HPDE6-E6E7 (cell line): ENCODE results near the gene SLITRK3.

Experiments
- DNase-seq: peaks from one replicate; pipeline ENCODE4 v3.0.0; 2011; ENCODE audit warnings: missing footprints; ENCODE audit errors: extremely low spot score

SLITRK3 gene

GRCh38 chr3:165195640-165196576, at the start of gene SLITRK3:
Gene SLITRK3, minus strand, starts transcription at chr3:165196384. Its CDS starts 5,554 bp downstream, at chr3:165190830.
- no peak for DNase-seq

GRCh38 chr3:165243597-165243996, 47.4 kb upstream of the SLITRK3 start:
- DNase-seq = no peak

- no peak for DNase-seq
These were observed 37.5 kb upstream of the SLITRK3 start for GRCh38 chr3:165233501-165234195.

- DNase-seq = no peak
These were observed 29.4 kb upstream of the SLITRK3 start for GRCh38 chr3:165225604-165226003.

- no peak for DNase-seq
These were observed 21.6 kb upstream of the SLITRK3 start for GRCh38 chr3:165217739-165218138.

- no peak for DNase-seq
These were observed 16.4 kb upstream of the SLITRK3 start for GRCh38 chr3:165212580-165212979.

- DNase-seq = no peak
These were observed 15.5 kb upstream of the SLITRK3 start for GRCh38 chr3:165211721-165212120.

GRCh38 chr3:165210727-165211126, 14.5 kb upstream of the SLITRK3 start:
- no peak for DNase-seq

- DNase-seq = no peak
These were observed 13.9 kb upstream of the SLITRK3 start for GRCh38 chr3:165210132-165210531.

- peak; percentile 57 for DNase-seq
These were observed 10.5 kb upstream of the SLITRK3 start for GRCh38 chr3:165206454-165207266.

- DNase-seq = no peak
These were observed 8.3 kb upstream of the SLITRK3 start for GRCh38 chr3:165204445-165204844.

GRCh38 chr3:165202995-165203394, 6.8 kb upstream of the SLITRK3 start:
- no peak for DNase-seq

GRCh38 chr3:165201964-165202363, 5.8 kb upstream of the SLITRK3 start:
- no peak for DNase-seq

- no peak for DNase-seq
These were observed 1.3 kb upstream of the SLITRK3 start for GRCh38 chr3:165197481-165197800.

- no peak for DNase-seq
These were observed 645 bp upstream of the SLITRK3 start for GRCh38 chr3:165196577-165197480.

GRCh38 chr3:165195241-165195639, 944 bp downstream of the SLITRK3 start:
- DNase-seq = no peak

- no peak for DNase-seq
These were observed 1.5 kb downstream of the SLITRK3 start for GRCh38 chr3:165194511-165195240.

GRCh38 chr3:165193366-165194254, 2.6 kb downstream of the SLITRK3 start:
- DNase-seq = no peak

GRCh38 chr3:165192610-165193192, 3.5 kb downstream of the SLITRK3 start:
- DNase-seq = no peak
